ENCODE results near the gene CCDC90B.
A peak's percentile ranks its signal among the peaks of the same experiment; 100 is the strongest.

Gene CCDC90B

GRCh38 chr11:83222499-83222898, 63.7 kb downstream of the CCDC90B start:
- DNase-seq: no peak

- no peak for DNase-seq
Measured at GRCh38 chr11:83221694-83222093, 64.5 kb downstream of the CCDC90B start.

GRCh38 chr11:83220260-83220659, 65.9 kb downstream of the CCDC90B start:
- peak in 1 of 2 experiments; percentile 3 for DNase-seq

GRCh38 chr11:83219095-83219494, 67.1 kb downstream of the CCDC90B start:
- DNase-seq: peak in 1 of 2 experiments; percentile 4
